Measurements from ENCODE around the gene KLHDC2.
"Not testable (repeated sequence)": the region's sequence is repeated elsewhere in the genome, so short reads cannot be mapped to it uniquely, and the experiment has no call there.

DNA sequence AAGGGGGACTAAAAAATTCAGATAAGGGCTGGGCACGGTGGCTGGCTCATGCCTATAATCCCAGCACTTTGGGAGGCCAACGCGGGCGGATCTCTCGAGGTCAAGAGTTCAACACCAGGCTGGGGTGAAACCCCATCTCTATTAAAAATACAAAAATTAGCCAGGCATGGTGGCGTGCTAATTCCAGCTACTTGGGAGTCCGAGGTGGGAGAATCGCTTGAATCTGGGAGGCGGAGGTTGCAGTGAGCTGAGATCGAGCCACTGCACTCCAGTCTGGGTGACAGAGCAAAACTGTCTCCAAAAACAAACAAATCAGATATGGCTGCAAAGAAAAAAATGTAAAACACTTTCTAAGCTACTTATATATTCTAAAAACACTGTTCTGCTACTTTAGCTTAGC lies 3.7 kb downstream of the KLHDC2 start:
- TF ChIP-seq, protein P1, sequence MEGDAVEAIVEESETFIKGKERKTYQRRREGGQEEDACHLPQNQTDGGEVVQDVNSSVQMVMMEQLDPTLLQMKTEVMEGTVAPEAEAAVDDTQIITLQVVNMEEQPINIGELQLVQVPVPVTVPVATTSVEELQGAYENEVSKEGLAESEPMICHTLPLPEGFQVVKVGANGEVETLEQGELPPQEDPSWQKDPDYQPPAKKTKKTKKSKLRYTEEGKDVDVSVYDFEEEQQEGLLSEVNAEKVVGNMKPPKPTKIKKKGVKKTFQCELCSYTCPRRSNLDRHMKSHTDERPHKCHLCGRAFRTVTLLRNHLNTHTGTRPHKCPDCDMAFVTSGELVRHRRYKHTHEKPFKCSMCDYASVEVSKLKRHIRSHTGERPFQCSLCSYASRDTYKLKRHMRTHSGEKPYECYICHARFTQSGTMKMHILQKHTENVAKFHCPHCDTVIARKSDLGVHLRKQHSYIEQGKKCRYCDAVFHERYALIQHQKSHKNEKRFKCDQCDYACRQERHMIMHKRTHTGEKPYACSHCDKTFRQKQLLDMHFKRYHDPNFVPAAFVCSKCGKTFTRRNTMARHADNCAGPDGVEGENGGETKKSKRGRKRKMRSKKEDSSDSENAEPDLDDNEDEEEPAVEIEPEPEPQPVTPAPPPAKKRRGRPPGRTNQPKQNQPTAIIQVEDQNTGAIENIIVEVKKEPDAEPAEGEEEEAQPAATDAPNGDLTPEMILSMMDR (IDR thresholded peaks at IDR 0.05): not testable (repeated sequence)
- TF ChIP-seq POLR2A (IDR thresholded peaks at IDR 0.05): not testable (repeated sequence)

Measured in lower leg skin (tissue), 3 donors.